Pericardium fibroblast (primary cell): Measurements from ENCODE around the gene RASGEF1C. TPM values are rescaled to one million over a fixed set of nuclear protein-coding genes. Genes with fewer than 3 reads are reported as not detected.

Source experiments
- total RNA-seq: library from RNA; depleted of rRNA; stranded (reverse); fragments of >200 nt; gene quantifications from 2 replicates; pipeline ENCODE4 v1.2.3, GENCODE V29; 2015

RASGEF1C gene
- 0.35 TPM in 1 of 2 replicates, not detected in the other for total RNA-seq

DNA sequence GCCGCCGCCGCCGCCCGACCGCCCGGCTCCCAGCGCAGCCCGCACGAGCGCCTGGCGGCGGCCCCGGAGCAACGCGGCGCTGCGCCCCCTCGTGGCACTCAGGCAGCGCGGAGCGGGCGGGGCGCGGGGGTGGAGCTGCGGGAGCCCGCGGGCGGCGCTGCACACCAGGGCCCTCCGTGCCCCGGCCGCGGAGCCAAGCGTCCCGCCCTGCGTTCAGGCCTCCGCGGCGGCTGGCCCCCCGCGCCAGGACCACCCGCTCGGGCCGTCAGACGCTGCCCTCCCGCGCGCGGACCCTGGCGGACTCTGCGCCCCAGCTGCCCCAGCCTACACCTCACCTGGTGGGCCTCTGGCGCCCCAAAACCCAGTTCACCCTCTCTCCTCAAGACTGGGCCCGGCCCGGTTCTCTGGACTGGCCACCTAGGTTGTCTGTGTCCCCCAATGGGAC is at the start of gene RASGEF1C:
Gene RASGEF1C, minus strand, starts transcription at position 75 of the 445 bp plus-strand sequence. CDS start 71,159 bp downstream, outside the sequence.

GRCh38 chr5:180071531-180072255 is 137.3 kb downstream of the RASGEF1C start, which contains the start of gene RNF130:
RNF130 (minus strand) TSS chr5:180071759; CDS start chr5:180071702, 57 bp downstream.

Other genes with a start within 250 kb of the RASGEF1C start
- gene RNF130, start 137.5 kb downstream of the RASGEF1C start, total RNA-seq = 41.5 and 61.8 TPM in 2 replicates
- gene MAPK9, start 82.9 kb upstream of the RASGEF1C start, total RNA-seq = 16.3 and 20.4 TPM in 2 replicates
- 41.0 and 72.4 TPM in 2 replicates for gene GFPT2, start 144.1 kb upstream of the RASGEF1C start, total RNA-seq